Activated CD8-positive, alpha-beta T cell treated with anti-CD3 and anti-CD28 coated beads for 36 hours (primary cell): Measurements from ENCODE around the gene PCDHGA10. TPM values are rescaled to one million over a fixed set of nuclear protein-coding genes. Genes with fewer than 3 reads are reported as not detected.
"Not testable (repeated sequence)": the region's sequence is repeated elsewhere in the genome, so short reads cannot be mapped to it uniquely, and the experiment has no call there.

Experiments used
- ATAC-seq: fragments of 200-7000 bp; cut with Tn5 transposase; one replicate; pipeline ENCODE4 v1.10.0; 2021; ENCODE audit warnings: mild to moderate bottlenecking, moderate library complexity
- CTCF ChIA-PET: fragments of 350-600 bp; sonication (Branson Sonifier 250); formaldehyde crosslinking; loops from one replicate; lab custom pipeline; 2021; ENCODE audit warnings: antibody characterized with exemption; lab: Charles Lee
- POLR2A ChIA-PET: fragments of 350-600 bp; sonication (Branson Sonifier 250); formaldehyde crosslinking; loops from one replicate; lab custom pipeline; 2021; ENCODE audit warnings: antibody characterized with exemption; lab: Charles Lee
- DNase-seq: peaks from one replicate; pipeline ENCODE4 v3.0.0-alpha.2; 2020
- H3K27ac Mint-ChIP-seq: one replicate; pipeline ENCODE4 v1.8.0; 2021; ENCODE audit warnings: mild to moderate bottlenecking, mixed read lengths
- H3K27me3 Mint-ChIP-seq: one replicate; pipeline ENCODE4 v1.8.0; 2021; ENCODE audit warnings: mixed read lengths
- H3K36me3 Mint-ChIP-seq: one replicate; pipeline ENCODE4 v1.8.0; 2021; ENCODE audit warnings: low read depth, mixed read lengths
- H3K4me1 Mint-ChIP-seq: one replicate; pipeline ENCODE4 v1.8.0; 2021; ENCODE audit warnings: low read depth, mixed read lengths
- H3K4me3 Mint-ChIP-seq: one replicate; pipeline ENCODE4 v1.8.0; 2021; ENCODE audit warnings: mild to moderate bottlenecking, moderate library complexity, mixed read lengths
- H3K9me3 Mint-ChIP-seq: one replicate; pipeline ENCODE4 v1.8.0; 2021; ENCODE audit warnings: mixed read lengths
- intact Hi-C: fragments of 100-400 bp; cut with micrococcal nuclease; formaldehyde crosslinking; loops from one replicate; pipeline ENCODE4 v1.10.0; 2022
- total RNA-seq, 2 experiments: library from RNA; stranded (reverse); gene quantifications; one replicate each; pipeline ENCODE4 v1.2.3, GENCODE V29; 2021
- TF ChIP-seq, protein P1 (sequence below): fragments of 200-600 bp; IDR thresholded peaks from one replicate; pipeline ENCODE4 v1.8.0; 2022; ENCODE audit warnings: antibody characterized with exemption, mild to moderate bottlenecking

The PCDHGA10 gene
- total RNA-seq, 2 experiments from 2014 or later, result not detected

DNA sequence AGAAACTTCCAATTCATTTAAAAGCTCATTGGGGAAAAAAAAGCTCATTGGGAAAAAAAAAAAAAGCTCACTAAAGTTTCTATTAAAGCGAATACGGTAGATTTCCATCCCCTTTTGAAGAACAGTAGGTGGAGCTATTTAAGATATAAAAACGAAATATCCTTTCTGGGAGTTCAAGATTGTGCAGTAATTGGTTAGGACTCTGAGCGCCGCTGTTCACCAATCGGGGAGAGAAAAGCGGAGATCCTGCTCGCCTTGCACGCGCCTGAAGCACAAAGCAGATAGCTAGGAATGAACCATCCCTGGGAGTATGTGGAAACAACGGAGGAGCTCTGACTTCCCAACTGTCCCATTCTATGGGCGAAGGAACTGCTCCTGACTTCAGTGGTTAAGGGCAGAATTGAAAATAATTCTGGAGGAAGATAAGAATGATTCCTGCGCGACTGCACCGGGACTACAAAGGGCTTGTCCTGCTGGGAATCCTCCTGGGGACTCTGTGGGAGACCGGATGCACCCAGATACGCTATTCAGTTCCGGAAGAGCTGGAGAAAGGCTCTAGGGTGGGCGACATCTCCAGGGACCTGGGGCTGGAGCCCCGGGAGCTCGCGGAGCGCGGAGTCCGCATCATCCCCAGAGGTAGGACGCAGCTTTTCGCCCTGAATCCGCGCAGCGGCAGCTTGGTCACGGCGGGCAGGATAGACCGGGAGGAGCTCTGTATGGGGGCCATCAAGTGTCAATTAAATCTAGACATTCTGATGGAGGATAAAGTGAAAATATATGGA lies 17.7 kb downstream of the PCDHGA10 start, which contains the start of gene PCDHGA12:
Gene PCDHGA12 (plus strand): TSS at position 176 of the 782 bp plus-strand sequence. CDS start 253 bp downstream, at position 429.
- peaks cover 22% of the 10 kb centered on the region for H3K9me3 Mint-ChIP-seq
- H3K27ac Mint-ChIP-seq, result no peak within 1 kb of the TSS
- peak; percentile 83 for ATAC-seq
- intact Hi-C loops, result no loop called here
- H3K27me3 Mint-ChIP-seq, result peaks cover 58% of the 10 kb centered on the region
- H3K36me3 Mint-ChIP-seq, result peaks cover 21% of the 10 kb centered on the region
- ChIA-PET CTCF (interaction anchor here (0.7 to 4.3 kb wide), 40 partner anchors 10 to 253 kb away, joined by 3 to 40 read pairs (median 5); partner anchors contain the start of genes PCDHGA10, PCDHGA11, PCDHGA5 and PCDHGA8), POLR2A (no interaction called here)
- DNase-seq, result peak; percentile 63
- H3K4me1 Mint-ChIP-seq, result peaks cover 5% of the 10 kb centered on the region
- peak within 1 kb of the TSS; percentile 35 for H3K4me3 Mint-ChIP-seq
- TF ChIP-seq, protein P1, sequence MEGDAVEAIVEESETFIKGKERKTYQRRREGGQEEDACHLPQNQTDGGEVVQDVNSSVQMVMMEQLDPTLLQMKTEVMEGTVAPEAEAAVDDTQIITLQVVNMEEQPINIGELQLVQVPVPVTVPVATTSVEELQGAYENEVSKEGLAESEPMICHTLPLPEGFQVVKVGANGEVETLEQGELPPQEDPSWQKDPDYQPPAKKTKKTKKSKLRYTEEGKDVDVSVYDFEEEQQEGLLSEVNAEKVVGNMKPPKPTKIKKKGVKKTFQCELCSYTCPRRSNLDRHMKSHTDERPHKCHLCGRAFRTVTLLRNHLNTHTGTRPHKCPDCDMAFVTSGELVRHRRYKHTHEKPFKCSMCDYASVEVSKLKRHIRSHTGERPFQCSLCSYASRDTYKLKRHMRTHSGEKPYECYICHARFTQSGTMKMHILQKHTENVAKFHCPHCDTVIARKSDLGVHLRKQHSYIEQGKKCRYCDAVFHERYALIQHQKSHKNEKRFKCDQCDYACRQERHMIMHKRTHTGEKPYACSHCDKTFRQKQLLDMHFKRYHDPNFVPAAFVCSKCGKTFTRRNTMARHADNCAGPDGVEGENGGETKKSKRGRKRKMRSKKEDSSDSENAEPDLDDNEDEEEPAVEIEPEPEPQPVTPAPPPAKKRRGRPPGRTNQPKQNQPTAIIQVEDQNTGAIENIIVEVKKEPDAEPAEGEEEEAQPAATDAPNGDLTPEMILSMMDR, result peak; percentile 36

DNA sequence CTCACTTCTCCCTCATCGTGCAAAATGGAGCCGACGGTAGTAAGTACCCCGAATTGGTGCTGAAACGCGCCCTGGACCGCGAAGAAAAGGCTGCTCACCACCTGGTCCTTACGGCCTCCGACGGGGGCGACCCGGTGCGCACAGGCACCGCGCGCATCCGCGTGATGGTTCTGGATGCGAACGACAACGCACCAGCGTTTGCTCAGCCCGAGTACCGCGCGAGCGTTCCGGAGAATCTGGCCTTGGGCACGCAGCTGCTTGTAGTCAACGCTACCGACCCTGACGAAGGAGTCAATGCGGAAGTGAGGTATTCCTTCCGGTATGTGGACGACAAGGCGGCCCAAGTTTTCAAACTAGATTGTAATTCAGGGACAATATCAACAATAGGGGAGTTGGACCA lies 18.5 kb downstream of the PCDHGA10 start:
- peak; percentile 22 for DNase-seq
- ChIA-PET CTCF (interaction anchor here (1.4 to 4.3 kb wide), 18 partner anchors 11 to 135 kb away, joined by 3 to 40 read pairs (median 11); partner anchors contain the start of genes PCDHGA10, PCDHGA11, PCDHGA9 and PCDHGB3), POLR2A (no interaction called here)
- H3K27ac Mint-ChIP-seq, result no peak overlapping the region
- H3K36me3 Mint-ChIP-seq, result peaks cover 21% of the 10 kb centered on the region
- intact Hi-C loops, result no loop called here
- ATAC-seq, result no peak
- H3K27me3 Mint-ChIP-seq, result peaks cover 51% of the 10 kb centered on the region
- peaks cover 22% of the 10 kb centered on the region for H3K9me3 Mint-ChIP-seq
- TF ChIP-seq, protein P1, result no peak
- H3K4me1 Mint-ChIP-seq, result peaks cover 5% of the 10 kb centered on the region
- H3K4me3 Mint-ChIP-seq, result peak overlapping the region; percentile 35

DNA sequence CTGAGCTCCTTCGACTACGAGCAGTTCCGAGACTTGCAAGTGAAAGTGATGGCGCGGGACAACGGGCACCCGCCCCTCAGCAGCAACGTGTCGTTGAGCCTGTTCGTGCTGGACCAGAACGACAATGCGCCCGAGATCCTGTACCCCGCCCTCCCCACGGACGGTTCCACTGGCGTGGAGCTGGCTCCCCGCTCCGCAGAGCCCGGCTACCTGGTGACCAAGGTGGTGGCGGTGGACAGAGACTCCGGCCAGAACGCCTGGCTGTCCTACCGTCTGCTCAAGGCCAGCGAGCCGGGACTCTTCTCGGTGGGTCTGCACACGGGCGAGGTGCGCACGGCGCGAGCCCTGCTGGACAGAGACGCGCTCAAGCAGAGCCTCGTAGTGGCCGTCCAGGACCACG lies 19.5 kb downstream of the PCDHGA10 start:
- H3K27ac Mint-ChIP-seq, H3K4me1 Mint-ChIP-seq, DNase-seq, H3K4me3 Mint-ChIP-seq, ATAC-seq, intact Hi-C loops: not testable (repeated sequence)
- ChIA-PET CTCF (interaction anchor here (1.7 to 4.3 kb wide), 7 partner anchors 12 to 132 kb away, joined by 6 to 40 read pairs (median 24); partner anchors contain the start of genes PCDHGA11, PCDHGB7 and PCDHGC4), POLR2A (interaction anchor here (0.6 kb wide), 1 partner anchor 593 kb away, joined by 3 read pairs; no protein-coding TSS in a partner anchor)
- Mint-ChIP-seq H3K27me3 (peaks cover 41% of the 10 kb centered on the region), H3K9me3 (peaks cover 22% of the 10 kb centered on the region), H3K36me3 (peaks cover 21% of the 10 kb centered on the region)

DNA sequence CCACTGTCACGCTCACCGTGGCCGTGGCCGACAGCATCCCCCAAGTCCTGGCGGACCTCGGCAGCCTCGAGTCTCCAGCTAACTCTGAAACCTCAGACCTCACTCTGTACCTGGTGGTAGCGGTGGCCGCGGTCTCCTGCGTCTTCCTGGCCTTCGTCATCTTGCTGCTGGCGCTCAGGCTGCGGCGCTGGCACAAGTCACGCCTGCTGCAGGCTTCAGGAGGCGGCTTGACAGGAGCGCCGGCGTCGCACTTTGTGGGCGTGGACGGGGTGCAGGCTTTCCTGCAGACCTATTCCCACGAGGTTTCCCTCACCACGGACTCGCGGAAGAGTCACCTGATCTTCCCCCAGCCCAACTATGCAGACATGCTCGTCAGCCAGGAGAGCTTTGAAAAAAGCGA lies 19.9 kb downstream of the PCDHGA10 start:
- ATAC-seq, intact Hi-C loops, H3K4me3 Mint-ChIP-seq, DNase-seq, H3K27ac Mint-ChIP-seq, H3K4me1 Mint-ChIP-seq: not testable (repeated sequence)
- ChIA-PET POLR2A (interaction anchor here (0.6 kb wide), 1 partner anchor 593 kb away, joined by 3 read pairs; no protein-coding TSS in a partner anchor), CTCF (interaction anchor here (1.7 to 4.3 kb wide), 2 partner anchors 12 to 91 kb away, joined by 6 to 40 read pairs; partner anchors contain the start of gene PCDHGA11)
- peaks cover 39% of the 10 kb centered on the region for H3K27me3 Mint-ChIP-seq
- H3K36me3 Mint-ChIP-seq, result peaks cover 21% of the 10 kb centered on the region
- H3K9me3 Mint-ChIP-seq, result peaks cover 22% of the 10 kb centered on the region

DNA sequence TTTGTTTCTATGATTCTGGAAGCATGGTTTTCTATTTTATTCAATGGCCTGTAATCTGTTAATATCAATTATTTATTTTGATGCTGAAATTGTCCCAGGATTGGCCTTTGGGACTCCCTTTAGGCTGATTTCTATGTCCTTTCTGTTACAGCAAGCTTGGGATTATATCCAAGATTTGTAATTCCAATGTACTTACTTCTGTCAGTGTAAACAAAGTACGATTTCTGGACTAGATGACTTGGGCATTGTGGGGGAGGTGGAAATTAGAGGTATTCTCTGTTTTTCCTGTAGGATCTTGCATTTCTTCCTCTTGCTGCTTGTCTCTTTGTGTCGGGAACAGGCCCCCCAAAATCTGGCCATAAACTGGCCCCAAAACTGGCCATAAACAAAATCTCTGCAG lies 21.2 kb downstream of the PCDHGA10 start:
- no peak overlapping the region for H3K27ac Mint-ChIP-seq
- no peak overlapping the region for H3K4me3 Mint-ChIP-seq
- H3K27me3 Mint-ChIP-seq, result peaks cover 32% of the 10 kb centered on the region
- H3K36me3 Mint-ChIP-seq, result peaks cover 18% of the 10 kb centered on the region
- TF ChIP-seq, protein P1, result no peak
- ATAC-seq, result no peak
- peaks cover 18% of the 10 kb centered on the region for H3K9me3 Mint-ChIP-seq
- intact Hi-C loops, result no loop called here
- ChIA-PET CTCF (interaction anchor here (1.7 kb wide), 1 partner anchor 13 kb away, joined by 6 read pairs; the partner anchor contains the start of gene PCDHGA11), POLR2A (no interaction called here)
- peaks cover 5% of the 10 kb centered on the region for H3K4me1 Mint-ChIP-seq
- DNase-seq, result no peak
